T-helper 2 cell treated with Interferon-gamma antibody and Interleukin-4, amounts not matched to agents 5 μg/mL and 100 μg/mL, for 36 hours (primary cell): ENCODE measurements around the gene C11orf98.
A peak's percentile ranks its signal among the peaks of the same experiment; 100 is the strongest.
"Not testable (repeated sequence)": the region's sequence is repeated elsewhere in the genome, so short reads cannot be mapped to it uniquely, and the experiment has no call there.

ENCODE experiments used
- DNase-seq: peaks from one replicate; pipeline ENCODE4 v3.0.0; 2021; ENCODE audit warnings: low spot score
- H3K27ac Mint-ChIP-seq: one replicate; pipeline ENCODE4 v1.8.0; 2021; ENCODE audit warnings: mild to moderate bottlenecking, mixed read lengths
- H3K27me3 Mint-ChIP-seq: one replicate; pipeline ENCODE4 v1.8.0; 2021; ENCODE audit warnings: low read depth, mixed read lengths
- H3K36me3 Mint-ChIP-seq: one replicate; pipeline ENCODE4 v1.8.0; 2021; ENCODE audit warnings: low read depth, mixed read lengths
- H3K4me1 Mint-ChIP-seq: one replicate; pipeline ENCODE4 v1.8.0; 2021; ENCODE audit warnings: low read depth, mixed read lengths
- H3K4me3 Mint-ChIP-seq: one replicate; pipeline ENCODE4 v1.8.0; 2022; ENCODE audit warnings: mild to moderate bottlenecking, moderate library complexity, mixed read lengths
- H3K9me3 Mint-ChIP-seq: one replicate; pipeline ENCODE4 v1.8.0; 2021; ENCODE audit warnings: mixed read lengths

Gene C11orf98

DNA sequence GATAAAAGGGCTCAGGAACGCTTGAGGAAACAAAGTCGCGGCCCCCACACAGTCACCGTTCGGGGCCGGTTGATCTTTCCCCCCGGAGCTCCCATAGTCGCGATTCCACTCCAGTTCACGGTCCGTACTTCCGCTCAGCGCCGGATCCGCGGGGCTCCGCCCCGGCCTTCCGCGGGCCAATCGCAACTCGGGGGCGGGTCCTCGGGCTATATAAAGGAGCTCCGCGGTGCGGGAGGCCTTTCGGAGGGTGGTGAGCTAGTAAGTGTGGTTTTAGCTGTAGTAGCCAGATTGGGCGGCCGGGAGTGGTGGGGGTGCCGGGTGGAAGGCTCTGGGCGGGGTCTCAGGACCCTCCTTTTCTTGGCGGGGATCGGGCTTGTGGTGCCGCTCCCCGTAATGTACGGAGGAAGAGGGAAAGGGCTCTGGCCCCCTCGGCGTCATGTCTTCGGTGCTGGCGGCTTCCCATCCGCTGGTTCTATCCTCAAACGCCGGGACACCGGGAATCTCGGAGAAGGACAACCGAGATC lies at the start of gene C11orf98, which contains the start of gene CSKMT:
TSS of gene C11orf98 (minus strand) at position 136 of the 524 bp plus-strand sequence. CDS start at position 95, 41 bp downstream.
TSS of gene CSKMT (plus strand) at position 238 of the 524 bp plus-strand sequence. CDS start 568 bp downstream, outside the sequence.
- Mint-ChIP-seq H3K4me3 (peak within 1 kb of the TSS; percentile 98), H3K27me3 (no peaks in the 10 kb centered on the region), H3K9me3 (no peaks in the 10 kb centered on the region), H3K27ac (peak within 1 kb of the TSS; percentile 91), H3K4me1 (peaks cover 24% of the 10 kb centered on the region), H3K36me3 (peaks cover 41% of the 10 kb centered on the region)
- DNase-seq = peak; percentile 96

DNA sequence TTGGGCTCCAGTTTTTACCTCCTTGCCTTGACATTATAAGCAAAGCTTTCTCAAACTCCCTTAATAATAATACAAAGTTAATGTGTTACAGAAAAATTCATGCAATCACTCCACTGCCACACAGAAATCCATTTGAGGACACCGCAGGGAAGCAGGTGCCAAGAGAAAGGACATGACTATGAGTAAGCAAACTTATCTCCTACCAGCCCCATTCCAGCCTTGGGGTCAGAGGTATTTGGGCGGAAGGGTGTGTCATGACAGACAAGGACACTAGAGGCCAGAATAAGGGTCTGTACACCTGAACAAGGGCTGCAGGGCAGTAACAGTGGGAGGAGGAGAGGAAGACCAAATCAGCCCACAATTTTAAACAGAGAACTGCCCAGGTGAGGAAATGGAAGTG lies 48.3 kb upstream of the C11orf98 start:
- peaks cover 74% of the 10 kb centered on the region for H3K36me3 Mint-ChIP-seq
- H3K27ac Mint-ChIP-seq = peak overlapping the region; percentile 93
- DNase-seq = no peak
- H3K4me3 Mint-ChIP-seq = peak overlapping the region; percentile 74
- H3K27me3 Mint-ChIP-seq = no peaks in the 10 kb centered on the region
- H3K4me1 Mint-ChIP-seq = peaks cover 57% of the 10 kb centered on the region
- H3K9me3 Mint-ChIP-seq = no peaks in the 10 kb centered on the region

DNA sequence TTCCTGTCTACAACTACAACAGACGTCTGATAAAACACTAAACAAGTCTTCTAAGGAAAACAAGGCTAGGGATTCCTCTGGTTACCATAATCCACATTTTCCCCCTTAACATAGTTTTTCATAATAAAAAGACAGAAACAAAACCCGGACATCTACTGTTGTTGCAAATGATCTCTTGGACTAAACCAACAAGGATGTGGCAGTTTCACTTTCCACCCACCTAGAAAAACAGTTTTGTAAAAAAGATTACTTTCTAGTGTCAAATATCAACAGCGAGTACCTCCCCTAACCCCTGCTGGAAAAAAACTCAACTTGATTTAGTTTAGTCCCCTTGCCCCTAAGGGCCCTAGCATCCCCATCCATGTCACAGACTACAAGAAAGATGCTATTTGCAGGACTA lies 47.9 kb upstream of the C11orf98 start:
- Mint-ChIP-seq H3K36me3 (peaks cover 69% of the 10 kb centered on the region), H3K27me3 (no peaks in the 10 kb centered on the region), H3K4me3 (peak overlapping the region; percentile 74), H3K9me3 (no peaks in the 10 kb centered on the region), H3K27ac (peak overlapping the region; percentile 93), H3K4me1 (peaks cover 55% of the 10 kb centered on the region)
- no peak for DNase-seq

DNA sequence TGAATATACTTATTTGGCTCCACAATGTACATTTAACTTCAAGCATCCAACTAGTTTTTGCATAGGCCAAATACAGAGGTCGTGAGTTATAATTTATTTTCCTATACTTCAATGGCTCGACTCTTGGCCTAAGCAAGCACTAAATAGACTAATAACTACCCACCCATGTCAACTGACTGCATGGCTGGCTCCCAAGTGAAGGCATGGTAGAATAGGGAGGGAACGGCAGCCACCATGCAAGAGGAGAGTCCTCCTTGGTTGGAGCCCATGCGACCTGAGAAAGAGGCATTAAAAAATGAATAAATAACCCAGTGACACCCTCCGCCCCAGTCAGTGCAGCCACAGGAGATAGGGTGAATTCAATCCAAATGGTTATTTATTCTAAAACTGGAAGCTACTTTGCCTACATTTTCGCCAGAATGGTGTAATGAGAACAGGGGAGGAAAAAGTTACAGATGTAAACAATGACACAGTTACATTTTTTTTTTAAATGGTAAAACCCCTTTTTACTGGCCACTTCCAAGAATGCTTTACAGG lies 47.3 kb upstream of the C11orf98 start:
- Mint-ChIP-seq H3K27me3 (no peaks in the 10 kb centered on the region), H3K36me3 (peaks cover 64% of the 10 kb centered on the region), H3K9me3 (no peaks in the 10 kb centered on the region), H3K27ac (peak overlapping the region; percentile 93), H3K4me1 (peaks cover 57% of the 10 kb centered on the region), H3K4me3 (peak overlapping the region; percentile 74)
- DNase-seq = no peak

DNA sequence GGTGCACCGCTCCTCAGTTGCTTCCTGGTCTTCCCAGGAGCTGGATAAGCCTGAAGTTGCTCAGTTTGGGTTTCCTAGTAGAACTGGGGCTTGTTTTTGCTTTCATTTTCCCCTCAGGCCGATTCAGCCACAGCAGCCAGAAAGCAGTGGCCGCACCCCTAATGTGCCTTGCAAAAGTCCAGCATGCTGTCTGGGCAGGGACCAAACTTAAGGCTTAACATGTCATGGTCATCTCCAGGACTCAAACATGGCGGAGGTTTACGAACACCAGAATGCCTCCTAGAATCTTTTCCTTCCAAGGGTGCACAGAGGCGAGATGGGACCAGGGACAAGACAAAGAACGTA lies 45.0 kb upstream of the C11orf98 start:
- peak; percentile 25 for DNase-seq
- H3K4me3 Mint-ChIP-seq = peak overlapping the region; percentile 95
- peaks cover 45% of the 10 kb centered on the region for H3K36me3 Mint-ChIP-seq
- H3K4me1 Mint-ChIP-seq = peaks cover 65% of the 10 kb centered on the region
- no peaks in the 10 kb centered on the region for H3K27me3 Mint-ChIP-seq
- no peaks in the 10 kb centered on the region for H3K9me3 Mint-ChIP-seq
- peak overlapping the region; percentile 96 for H3K27ac Mint-ChIP-seq

DNA sequence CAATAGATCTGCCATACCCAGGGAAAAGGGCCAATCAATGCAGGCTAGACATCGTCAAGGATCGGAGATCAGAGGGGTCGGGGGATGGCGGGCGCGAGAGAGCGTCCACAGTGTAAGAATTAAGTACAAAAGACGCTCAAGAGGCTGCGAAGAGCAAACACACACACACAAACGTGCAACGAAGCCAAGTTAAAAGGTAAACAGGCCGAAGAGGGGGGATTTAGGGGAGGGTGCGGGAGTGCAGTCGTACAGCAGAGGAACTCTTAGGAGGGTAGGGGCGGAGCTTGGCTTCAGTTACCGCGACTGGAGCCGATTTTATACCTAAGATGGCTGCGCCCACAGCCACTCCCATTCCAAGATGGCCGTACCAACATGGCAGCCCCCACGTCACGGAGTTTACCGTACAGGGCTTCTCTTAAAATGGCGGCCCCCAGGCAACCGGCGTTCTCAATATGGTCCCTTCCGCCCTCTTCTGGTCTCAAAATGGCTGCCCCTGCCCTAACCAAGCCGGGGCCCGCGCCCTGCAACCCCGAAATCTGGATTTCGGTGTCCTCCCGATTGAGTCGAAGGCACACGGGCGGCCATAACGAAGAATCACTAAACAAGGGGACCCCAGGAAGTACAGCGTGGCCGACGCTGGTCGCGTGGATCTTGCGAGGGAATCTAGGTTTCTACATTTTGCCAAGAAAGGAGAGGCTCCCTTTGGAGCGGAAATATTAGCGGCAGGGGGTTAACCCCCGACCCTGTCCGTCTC lies 44.4 kb upstream of the C11orf98 start:
- H3K36me3 Mint-ChIP-seq = peaks cover 43% of the 10 kb centered on the region
- H3K4me3 Mint-ChIP-seq = peak overlapping the region; percentile 95
- DNase-seq = peak; percentile 95
- H3K9me3 Mint-ChIP-seq = no peaks in the 10 kb centered on the region
- no peaks in the 10 kb centered on the region for H3K27me3 Mint-ChIP-seq
- peak overlapping the region; percentile 96 for H3K27ac Mint-ChIP-seq
- peaks cover 60% of the 10 kb centered on the region for H3K4me1 Mint-ChIP-seq

DNA sequence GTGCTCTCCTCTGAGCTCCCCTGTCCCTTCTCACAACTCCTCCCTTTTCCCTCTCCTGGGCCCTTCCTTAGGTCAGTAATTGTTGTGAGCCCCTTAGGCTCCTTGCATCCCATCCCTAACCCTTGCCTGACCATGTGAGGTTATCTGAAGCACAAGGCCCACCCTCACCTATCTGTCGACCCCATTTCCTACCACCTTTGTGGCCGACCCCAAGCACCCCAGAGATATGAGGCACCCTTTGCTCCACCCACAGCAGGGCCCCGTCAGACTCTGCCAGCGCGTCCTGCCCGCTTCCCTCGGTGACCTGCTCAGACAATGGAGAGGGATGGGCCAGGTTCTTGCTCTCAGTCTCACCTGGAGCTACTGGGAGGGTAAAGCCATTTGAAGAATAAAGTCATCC lies 43.8 kb upstream of the C11orf98 start:
- Mint-ChIP-seq H3K27ac (peak overlapping the region; percentile 96), H3K36me3 (peaks cover 38% of the 10 kb centered on the region), H3K9me3 (no peaks in the 10 kb centered on the region), H3K4me3 (peak overlapping the region; percentile 95), H3K4me1 (peaks cover 56% of the 10 kb centered on the region), H3K27me3 (no peaks in the 10 kb centered on the region)
- DNase-seq = peak; percentile 38

DNA sequence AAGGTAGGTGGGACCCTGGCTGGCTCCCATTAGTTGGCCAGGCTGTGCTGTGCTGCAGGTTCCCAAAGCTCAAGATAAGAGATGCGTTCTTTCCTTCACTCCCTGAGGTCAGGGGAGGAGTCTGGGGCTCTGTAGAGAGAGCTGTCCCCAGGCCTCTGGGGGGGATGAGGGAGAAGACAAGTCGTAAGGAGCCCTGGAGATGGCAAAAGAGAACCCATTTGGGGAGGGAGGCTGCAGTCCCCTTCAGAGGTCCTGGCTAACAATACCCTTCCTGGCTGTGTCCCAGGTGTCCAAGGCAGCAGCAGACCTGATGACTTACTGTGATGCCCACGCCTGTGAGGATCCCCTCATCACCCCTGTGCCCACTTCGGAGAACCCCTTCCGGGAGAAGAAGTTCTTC lies 43.4 kb upstream of the C11orf98 start:
- peaks cover 34% of the 10 kb centered on the region for H3K36me3 Mint-ChIP-seq
- H3K4me1 Mint-ChIP-seq = peaks cover 52% of the 10 kb centered on the region
- H3K4me3 Mint-ChIP-seq = peak overlapping the region; percentile 95
- H3K27me3 Mint-ChIP-seq = no peaks in the 10 kb centered on the region
- DNase-seq = no peak
- H3K9me3 Mint-ChIP-seq = no peaks in the 10 kb centered on the region
- peak overlapping the region; percentile 96 for H3K27ac Mint-ChIP-seq

DNA sequence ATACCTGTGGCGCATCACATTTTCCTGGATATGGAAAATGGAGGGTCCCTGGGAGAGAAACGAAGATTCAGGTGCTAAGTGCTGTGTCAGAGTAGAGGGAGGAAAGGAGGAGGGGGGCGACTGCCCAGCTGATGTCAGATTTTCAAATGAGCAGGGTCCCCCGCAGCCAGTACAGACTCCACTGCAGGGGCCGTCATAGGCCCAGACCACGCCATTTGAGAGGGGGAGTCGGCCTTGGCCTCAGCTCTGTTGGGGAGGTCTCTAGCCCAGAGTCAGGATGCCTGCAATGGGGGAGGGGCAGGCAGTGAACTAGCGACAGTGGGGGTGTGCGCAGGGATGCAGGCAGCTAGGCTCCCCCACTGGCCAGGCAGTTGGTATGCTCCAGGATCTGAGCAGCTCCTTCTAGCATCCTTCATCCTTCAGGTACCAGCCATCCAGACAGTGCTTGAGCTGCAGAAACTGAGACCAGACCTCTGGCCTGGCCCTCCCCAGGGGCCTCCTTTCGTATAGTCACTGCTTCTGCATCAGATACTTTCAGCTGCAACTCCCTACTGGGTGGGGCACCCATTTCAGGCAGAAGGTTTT lies 42.4 kb upstream of the C11orf98 start, which contains the start of the genes BSCL2 and GNG3:
TSS of gene BSCL2 (minus strand) at position 148 of the 585 bp plus-strand sequence. CDS start 229 bp downstream, outside the sequence.
TSS of gene GNG3 (plus strand) at position 400 of the 585 bp plus-strand sequence. CDS start 620 bp downstream, outside the sequence.
- Mint-ChIP-seq H3K9me3 (no peaks in the 10 kb centered on the region), H3K27me3 (no peaks in the 10 kb centered on the region), H3K4me1 (peaks cover 42% of the 10 kb centered on the region), H3K36me3 (peaks cover 27% of the 10 kb centered on the region), H3K27ac (peak within 1 kb of the TSS; percentile 96), H3K4me3 (peak within 1 kb of the TSS; percentile 95)
- DNase-seq = no peak

DNA sequence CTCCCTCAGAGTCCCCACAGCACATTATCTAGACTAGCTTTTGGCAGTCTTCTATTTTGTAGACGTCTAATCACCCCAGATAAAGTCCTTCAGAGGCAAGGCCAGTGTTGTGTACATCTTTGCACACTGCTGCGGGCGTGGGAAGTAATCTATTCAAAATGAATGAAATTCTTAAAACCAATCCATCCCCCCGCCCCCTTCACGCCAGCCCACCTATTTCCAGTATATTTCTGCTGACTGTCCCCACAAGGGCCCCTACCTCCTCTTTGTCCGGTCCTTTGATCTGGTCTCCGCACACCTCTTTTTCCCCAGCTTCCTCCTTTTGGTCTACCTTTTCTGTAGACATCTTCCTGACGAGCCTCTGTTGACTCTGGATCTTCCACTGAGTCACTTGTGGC lies 41.8 kb upstream of the C11orf98 start:
- H3K36me3 Mint-ChIP-seq = peaks cover 26% of the 10 kb centered on the region
- peak overlapping the region; percentile 41 for H3K4me3 Mint-ChIP-seq
- no peaks in the 10 kb centered on the region for H3K27me3 Mint-ChIP-seq
- no peaks in the 10 kb centered on the region for H3K9me3 Mint-ChIP-seq
- peaks cover 38% of the 10 kb centered on the region for H3K4me1 Mint-ChIP-seq
- DNase-seq = no peak
- H3K27ac Mint-ChIP-seq = peak overlapping the region; percentile 38

DNA sequence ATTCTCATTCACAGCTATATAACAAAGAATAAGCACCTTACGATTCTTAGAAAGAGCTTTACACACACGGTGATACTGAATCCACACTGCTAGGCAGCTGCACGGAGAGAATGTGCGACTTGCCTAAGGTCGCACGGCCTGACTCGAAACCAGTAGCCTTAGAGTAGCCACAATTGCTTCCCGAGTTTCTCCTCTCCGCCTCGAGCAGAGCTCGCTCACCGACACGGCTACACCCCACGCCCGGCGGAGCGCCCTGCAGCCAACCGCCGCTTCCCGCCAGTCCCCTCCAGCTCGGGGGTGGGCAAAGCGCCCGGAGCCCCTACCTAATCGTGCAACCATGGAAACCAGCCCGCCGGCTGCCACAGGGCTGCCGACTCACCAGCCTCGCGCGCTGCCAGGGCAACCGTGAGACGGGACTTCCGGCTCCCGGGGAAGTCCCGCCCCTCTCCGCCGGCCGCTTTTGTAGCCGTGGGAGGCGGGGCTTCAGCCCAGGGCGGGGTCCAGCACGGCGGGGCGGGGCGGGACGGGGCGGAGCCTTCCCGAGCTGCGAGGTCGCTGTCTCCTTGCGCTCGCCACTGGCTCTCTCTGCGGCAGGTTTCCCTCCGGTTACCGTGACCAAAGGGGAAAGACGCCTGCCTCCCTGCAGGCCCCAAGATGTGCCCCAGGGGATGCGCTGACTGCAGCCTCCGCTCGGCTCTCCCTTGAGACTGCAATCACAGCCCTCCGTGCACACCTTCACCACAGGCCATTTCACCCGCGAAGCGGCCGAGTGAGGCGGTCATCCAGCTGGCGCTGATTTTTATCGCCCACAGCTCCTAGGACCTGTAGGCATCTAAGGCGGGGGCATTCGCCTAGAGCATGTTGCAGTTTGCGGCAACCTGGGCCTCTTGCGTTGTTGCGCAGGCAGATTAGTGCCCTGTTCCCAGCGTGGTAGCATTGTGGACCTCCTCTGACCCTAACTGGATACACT lies 41.2 kb upstream of the C11orf98 start:
- Mint-ChIP-seq H3K27me3 (no peaks in the 10 kb centered on the region), H3K4me1 (peaks cover 38% of the 10 kb centered on the region), H3K27ac (peak overlapping the region; percentile 81), H3K4me3 (peak overlapping the region; percentile 93), H3K36me3 (peaks cover 25% of the 10 kb centered on the region), H3K9me3 (no peaks in the 10 kb centered on the region)
- peak; percentile 91 for DNase-seq

DNA sequence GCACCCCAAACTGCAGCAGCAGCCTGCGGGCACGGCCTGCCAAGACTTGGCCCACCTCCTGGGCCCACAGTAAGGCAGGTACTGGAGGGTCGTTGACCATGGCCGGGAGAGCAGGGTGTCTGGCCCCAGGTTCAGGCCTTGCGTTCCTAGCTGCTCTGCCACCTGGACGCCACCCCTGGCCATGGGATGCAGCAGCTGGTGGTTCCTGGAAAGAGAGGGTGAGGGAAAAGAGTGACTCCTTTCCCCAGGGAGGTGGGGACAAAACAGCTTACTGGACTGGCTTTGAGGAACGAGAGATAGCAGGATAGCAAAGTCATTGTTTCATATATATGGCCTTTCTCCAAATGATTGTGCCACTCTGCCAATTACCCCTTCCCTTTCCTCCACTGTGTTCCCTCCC lies 40.4 kb upstream of the C11orf98 start:
- Mint-ChIP-seq H3K36me3 (peaks cover 23% of the 10 kb centered on the region), H3K27ac (peak overlapping the region; percentile 81), H3K4me1 (peaks cover 37% of the 10 kb centered on the region), H3K9me3 (no peaks in the 10 kb centered on the region), H3K4me3 (peak overlapping the region; percentile 93), H3K27me3 (no peaks in the 10 kb centered on the region)
- no peak for DNase-seq

DNA sequence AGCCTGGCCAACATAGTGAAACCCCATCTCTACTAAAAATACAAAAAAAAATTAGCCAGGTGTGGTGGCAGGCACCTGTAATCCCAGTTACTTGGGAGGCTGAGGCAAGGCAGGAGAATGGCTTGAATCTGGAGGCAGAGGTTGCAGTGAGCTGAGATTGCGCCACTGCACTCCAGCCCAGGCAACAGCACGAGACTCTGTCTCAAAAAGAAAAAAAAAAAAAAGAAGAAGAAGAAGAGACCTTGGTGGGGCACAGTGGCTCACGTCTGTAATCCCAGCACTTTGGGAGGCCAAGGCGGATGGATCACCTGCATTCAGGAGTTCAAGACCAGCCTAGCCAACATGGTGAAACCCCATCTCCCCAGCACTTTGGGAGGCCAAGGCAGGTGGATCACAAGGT lies 38.9 kb upstream of the C11orf98 start:
- not testable (repeated sequence) for H3K27ac Mint-ChIP-seq, H3K4me3 Mint-ChIP-seq, DNase-seq, H3K27me3 Mint-ChIP-seq, H3K9me3 Mint-ChIP-seq
- H3K4me1 Mint-ChIP-seq = peaks cover 25% of the 10 kb centered on the region
- H3K36me3 Mint-ChIP-seq = peaks cover 15% of the 10 kb centered on the region
